A549 (cell line): ENCODE results near the gene CCDC57. TPM values are rescaled to one million over a fixed set of nuclear protein-coding genes. Genes with fewer than 3 reads are reported as not detected.

Source experiments
- ATAC-seq, 2 experiments: fragments of 200-7000 bp in 1 of 2; fragments of >200 bp in 1 of 2; cut with Nextera tagmentation in 1 of 2; cut with Tn5 transposase in 1 of 2; 3 replicates each; pipeline versions ENCODE4 v1.8.0 to v1.9.1; 2018 to 2020; ENCODE audit warnings: mild to moderate bottlenecking in 1 of 2, moderate library complexity in 1 of 2
- CTCF ChIA-PET: fragments of 300-600 bp; sonication (Branson Sonifier 250); formaldehyde crosslinking; extraction: SDS; loops from one replicate; lab custom pipeline; 2021; ENCODE audit warnings: antibody characterized with exemption, inconsistent platforms; lab: Yijun Ruan, JAX
- POLR2A ChIA-PET: fragments of 350-600 bp; formaldehyde crosslinking; extraction: SDS; loops from one replicate; lab custom pipeline; 2021; ENCODE audit warnings: antibody characterized with exemption, inconsistent platforms; lab: Yijun Ruan, JAX
- DNase-seq, 2 experiments: peaks; one replicate each; pipeline versions ENCODE4 v3.0.0 to v3.0.0-alpha.2; 2011 to 2016; ENCODE audit warnings: low read depth in 1 of 2, low spot score in 1 of 2
- FAIRE-seq: peaks from 2 replicates; lab custom pipeline; 2011; peaks lifted over from hg19 to GRCh38; lab: Jason Lieb, UNC
- H3K27ac ChIP-seq, 2 experiments: fragments of >200 bp; sonication (Bioruptor Twin); formaldehyde crosslinking; 3 replicates each; pipeline ENCODE4 v1.5.1; 2016 to 2017
- H3K4me1 ChIP-seq: fragments of >200 bp; sonication (Bioruptor Twin); formaldehyde crosslinking; 3 replicates; pipeline ENCODE4 v1.6.1; 2016
- H3K4me2 ChIP-seq: fragments of >200 bp; sonication (Bioruptor Twin); formaldehyde crosslinking; 3 replicates; pipeline ENCODE4 v1.6.1; 2016
- H3K4me3 ChIP-seq: fragments of >200 bp; sonication (Bioruptor Twin); formaldehyde crosslinking; 3 replicates; pipeline ENCODE4 v1.5.1; 2016
- H3K9me3 ChIP-seq: fragments of >200 bp; sonication (Bioruptor Twin); formaldehyde crosslinking; 3 replicates; pipeline ENCODE4 v1.6.1; 2016
- CHD4 ChIP-seq: fragments of 200-600 bp; sonication (generic); IDR thresholded peaks from 2 replicates; pipeline ENCODE4 v1.6.1; 2016; ENCODE audit warnings: antibody characterized with exemption, mild to moderate bottlenecking, borderline replicate concordance
- FOXS1 ChIP-seq: fragments of 250-450 bp; sonication (Bioruptor Pico); IDR thresholded peaks from 2 replicates; pipeline ENCODE4 v1.5.0; 2020; ENCODE audit warnings: mild to moderate bottlenecking, moderate library complexity
- HDAC2 ChIP-seq: fragments of 200-600 bp; sonication (generic); IDR thresholded peaks from 2 replicates; pipeline ENCODE4 v1.6.1; 2016
- HEYL ChIP-seq: fragments of 250-450 bp; sonication (Bioruptor Pico); IDR thresholded peaks from 2 replicates; pipeline ENCODE4 v1.8.0; 2021; ENCODE audit warnings: mild to moderate bottlenecking, moderate library complexity
- JUN ChIP-seq, 2 experiments: fragments of >200 bp; sonication (Bioruptor Twin); formaldehyde crosslinking; IDR thresholded peaks; 2 replicates in 1 of 2; 3 replicates in 1 of 2; pipeline ENCODE4 v1.6.1; 2016 to 2017
- NPAS2 ChIP-seq: fragments of 250-450 bp; sonication (Bioruptor Pico); IDR thresholded peaks from 2 replicates; pipeline ENCODE4 v1.8.0; 2022; ENCODE audit warnings: mild to moderate bottlenecking, moderate library complexity, borderline replicate concordance
- RFX5 ChIP-seq: fragments of 450-650 bp; IDR thresholded peaks from 2 replicates; pipeline ENCODE4 v1.7.1; 2014; ENCODE audit warnings: antibody characterized with exemption, mild to moderate bottlenecking, moderate library complexity
- TFCP2L1 ChIP-seq: fragments of 250-450 bp; sonication (Bioruptor Pico); IDR thresholded peaks from 2 replicates; pipeline ENCODE4 v1.5.0; 2021; ENCODE audit warnings: mild to moderate bottlenecking
- ZFP36 ChIP-seq: fragments of 450-650 bp; IDR thresholded peaks from 2 replicates; pipeline ENCODE4 v1.6.1; 2014; ENCODE audit warnings: borderline replicate concordance; ENCODE audit not compliant: partially characterized antibody
- ZNF302 ChIP-seq: fragments of 250-450 bp; sonication (Bioruptor Pico); IDR thresholded peaks from 2 replicates; pipeline ENCODE4 v1.9.0; 2021; ENCODE audit warnings: inconsistent platforms, mild to moderate bottlenecking, moderate library complexity
- WGBS: methylation state at CpG from one replicate; pipeline ENCODE4 v1.1.6; 2017; ENCODE audit errors: missing lambda C conversion rate; 5-methylcytosine and 5-hydroxymethylcytosine counted together
- polyA plus RNA-seq, 4 experiments: library from polyadenylated mRNA; depleted of rRNA in 3 of 4; stranded (reverse); fragments of >200 nt; fragmentation: RNase III in 1 of 4; extraction: RNeasy Plus Mini Kit Qiagen cat#74134 plus additional on column Dnase treatment in 1 of 4; gene quantifications; 2 replicates in 3 of 4; 3 replicates in 1 of 4; pipeline ENCODE4 v1.2.3, GENCODE V29; 2011 to 2017
- TF ChIP-seq, protein P1 (sequence below): fragments of >200 bp; sonication (Bioruptor Twin); formaldehyde crosslinking; IDR thresholded peaks from 3 replicates; pipeline ENCODE4 v1.6.1; 2016
- TF ChIP-seq, protein P2 (sequence below): fragments of 250-450 bp; sonication (Bioruptor Pico); IDR thresholded peaks from 2 replicates; pipeline ENCODE4 v1.5.0; 2020; ENCODE audit warnings: low read depth, mild to moderate bottlenecking, moderate library complexity
- TF ChIP-seq, protein P3 (sequence below): fragments of 250-450 bp; sonication (Bioruptor Pico); IDR thresholded peaks from 2 replicates; pipeline ENCODE4 v1.5.0; 2021; ENCODE audit warnings: mild to moderate bottlenecking, moderate library complexity, borderline replicate concordance

The CCDC57 gene
- polyA plus RNA-seq, 2 of the 4 experiments (the other 2 are of a cell fraction) = 18.2 to 18.5 TPM

DNA sequence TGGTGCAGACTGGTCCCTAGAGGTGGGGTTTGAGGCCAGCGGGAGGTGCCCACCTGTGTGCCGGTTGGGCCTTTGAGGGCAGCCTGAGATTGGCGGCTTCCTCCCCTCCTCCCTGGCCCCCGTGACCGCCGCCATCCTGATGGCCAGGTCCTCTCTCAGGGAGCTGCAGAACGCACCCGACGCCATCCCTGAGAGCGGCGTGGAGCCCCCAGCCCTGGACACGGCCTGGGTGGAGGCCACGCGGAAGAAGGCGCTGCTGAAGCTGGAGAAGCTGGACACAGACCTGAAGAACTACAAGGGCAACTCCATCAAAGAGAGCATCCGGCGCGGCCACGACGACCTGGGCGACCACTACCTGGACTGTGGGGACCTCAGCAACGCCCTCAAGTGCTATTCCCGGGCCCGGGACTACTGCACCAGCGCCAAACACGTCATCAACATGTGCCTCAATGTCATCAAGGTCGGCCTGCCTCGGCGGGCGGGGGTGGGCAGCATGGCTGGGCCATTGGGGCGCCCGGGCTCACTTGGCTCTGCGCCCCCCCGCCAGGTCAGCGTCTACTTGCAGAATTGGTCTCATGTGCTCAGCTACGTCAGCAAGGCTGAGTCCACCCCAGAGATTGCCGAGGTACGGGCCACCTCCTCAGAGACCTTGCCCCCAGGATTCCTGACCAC lies 158.2 kb downstream of the CCDC57 start:
- CTCF ChIA-PET = interaction anchor here (1.5 to 21.7 kb wide), 4 partner anchors 11 to 94 kb away, joined by 6 to 191 read pairs (median 26); partner anchors contain the start of genes DCXR, DUS1L and RAC3
- POLR2A ChIA-PET = interaction anchor here (0.9 kb wide), 1 partner anchor 17 kb away, joined by 3 read pairs; the partner anchor contains the start of gene DCXR
- FAIRE-seq = no peak
- Histone ChIP-seq H3K4me2 (no peak overlapping the region), H3K4me3 (no peak overlapping the region), H3K9me3 (no peaks in the 10 kb centered on the region)
- ATAC-seq = no peak
- 95% methylated on average over 32 of the region's 38 CpGs for WGBS
- TF ChIP-seq, protein P1, sequence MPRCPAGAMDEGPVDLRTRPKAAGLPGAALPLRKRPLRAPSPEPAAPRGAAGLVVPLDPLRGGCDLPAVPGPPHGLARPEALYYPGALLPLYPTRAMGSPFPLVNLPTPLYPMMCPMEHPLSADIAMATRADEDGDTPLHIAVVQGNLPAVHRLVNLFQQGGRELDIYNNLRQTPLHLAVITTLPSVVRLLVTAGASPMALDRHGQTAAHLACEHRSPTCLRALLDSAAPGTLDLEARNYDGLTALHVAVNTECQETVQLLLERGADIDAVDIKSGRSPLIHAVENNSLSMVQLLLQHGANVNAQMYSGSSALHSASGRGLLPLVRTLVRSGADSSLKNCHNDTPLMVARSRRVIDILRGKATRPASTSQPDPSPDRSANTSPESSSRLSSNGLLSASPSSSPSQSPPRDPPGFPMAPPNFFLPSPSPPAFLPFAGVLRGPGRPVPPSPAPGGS = no peak
- TF ChIP-seq JUN (IDR thresholded peaks at IDR 0.05) (peak in 1 of 2 experiments; percentile 13; a peak in 1 of 5 replicates), HDAC2 (no peak)
- TF ChIP-seq, protein P2, sequence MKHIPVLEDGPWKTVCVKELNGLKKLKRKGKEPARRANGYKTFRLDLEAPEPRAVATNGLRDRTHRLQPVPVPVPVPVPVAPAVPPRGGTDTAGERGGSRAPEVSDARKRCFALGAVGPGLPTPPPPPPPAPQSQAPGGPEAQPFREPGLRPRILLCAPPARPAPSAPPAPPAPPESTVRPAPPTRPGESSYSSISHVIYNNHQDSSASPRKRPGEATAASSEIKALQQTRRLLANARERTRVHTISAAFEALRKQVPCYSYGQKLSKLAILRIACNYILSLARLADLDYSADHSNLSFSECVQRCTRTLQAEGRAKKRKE (CRISPR knock-in tag) = no peak
- TF ChIP-seq, all 56 proteins: peak for 1
- H3K4me1 ChIP-seq = peaks cover 16% of the 10 kb centered on the region; the same call in 2 of the 3 replicates
- no peak overlapping the region for H3K27ac ChIP-seq
- no peak for DNase-seq

DNA sequence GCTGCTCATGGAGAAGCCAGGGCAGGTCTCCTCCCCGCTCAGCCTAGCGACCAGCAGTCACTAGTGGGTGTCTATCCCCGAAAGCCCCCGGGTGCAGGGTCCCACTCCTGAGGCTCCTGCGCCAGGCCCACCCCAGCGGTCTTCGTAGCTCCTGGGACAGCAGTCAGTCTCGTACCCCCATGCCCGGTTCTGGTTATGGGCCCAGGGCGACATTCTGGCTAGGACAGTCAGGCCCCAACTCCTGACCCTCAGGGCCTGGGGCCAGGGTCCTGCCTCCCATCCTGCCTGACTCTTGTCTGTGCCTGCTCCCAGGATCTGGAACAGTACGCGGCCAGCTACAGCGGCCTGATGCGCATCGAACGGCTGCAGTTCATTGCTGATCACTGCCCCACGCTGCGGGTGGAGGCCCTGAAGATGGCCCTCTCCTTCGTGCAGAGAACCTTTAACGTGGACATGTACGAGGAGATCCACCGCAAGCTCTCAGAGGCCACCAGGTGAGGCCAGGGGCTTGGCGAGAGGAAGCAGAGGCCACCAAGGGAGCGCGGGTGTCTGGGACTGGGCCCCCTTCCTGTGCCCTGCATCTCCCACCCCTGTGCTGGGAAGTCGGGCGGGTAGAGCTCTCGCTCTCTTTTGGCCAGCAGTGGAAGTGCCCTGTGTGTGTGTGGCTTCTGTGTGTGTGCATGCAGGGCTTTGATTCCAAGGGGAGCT lies 158.9 kb downstream of the CCDC57 start:
- TF ChIP-seq, protein P3, sequence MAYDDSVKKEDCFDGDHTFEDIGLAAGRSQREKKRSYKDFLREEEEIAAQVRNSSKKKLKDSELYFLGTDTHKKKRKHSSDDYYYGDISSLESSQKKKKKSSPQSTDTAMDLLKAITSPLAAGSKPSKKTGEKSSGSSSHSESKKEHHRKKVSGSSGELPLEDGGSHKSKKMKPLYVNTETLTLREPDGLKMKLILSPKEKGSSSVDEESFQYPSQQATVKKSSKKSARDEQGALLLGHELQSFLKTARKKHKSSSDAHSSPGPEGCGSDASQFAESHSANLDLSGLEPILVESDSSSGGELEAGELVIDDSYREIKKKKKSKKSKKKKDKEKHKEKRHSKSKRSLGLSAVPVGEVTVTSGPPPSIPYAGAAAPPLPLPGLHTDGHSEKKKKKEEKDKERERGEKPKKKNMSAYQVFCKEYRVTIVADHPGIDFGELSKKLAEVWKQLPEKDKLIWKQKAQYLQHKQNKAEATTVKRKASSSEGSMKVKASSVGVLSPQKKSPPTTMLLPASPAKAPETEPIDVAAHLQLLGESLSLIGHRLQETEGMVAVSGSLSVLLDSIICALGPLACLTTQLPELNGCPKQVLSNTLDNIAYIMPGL (CRISPR knock-in tag) = no peak
- TF ChIP-seq, protein P1 = no peak
- TF ChIP-seq CHD4 (no peak), RFX5 (no peak), FOXS1 (CRISPR knock-in tag) (no peak), ZNF302 (CRISPR knock-in tag) (no peak), HEYL (CRISPR knock-in tag) (no peak), TFCP2L1 (CRISPR knock-in tag) (no peak), NPAS2 (CRISPR knock-in tag) (no peak), ZFP36 (no peak)
- TF ChIP-seq, all 56 proteins: peak for 0
- ChIA-PET CTCF (interaction anchor here (0.9 to 21.7 kb wide), 5 partner anchors 12 to 94 kb away, joined by 3 to 191 read pairs (median 24); partner anchors contain the start of genes DCXR, DUS1L and RAC3), POLR2A (interaction anchor here (0.9 kb wide), 1 partner anchor 16 kb away, joined by 3 read pairs; the partner anchor contains the start of gene DCXR)
- no peaks in the 10 kb centered on the region for H3K9me3 ChIP-seq
- peaks cover 16% of the 10 kb centered on the region; the same call in 2 of the 3 replicates for H3K4me1 ChIP-seq
- whole genome bisulfite sequencing = 93% methylated on average over 28 of the region's 28 CpGs
- 0 out of 3 replicates have a peak overlapping the region, but pooled peaks have one; percentile 97 for H3K4me3 ChIP-seq
- DNase-seq (no peak), FAIRE-seq (no peak), ATAC-seq (no peak; a peak in 1 of 6 replicates)
- H3K4me2 ChIP-seq = peak overlapping the region; percentile 91
- H3K27ac ChIP-seq = no peak overlapping the region
